Natural killer cell treated with Interleukin-12 subunit alpha and Interleukin-12 subunit beta and Interleukin-15 and Interleukin-18, amount 100 ng/mL, for 72 hours (primary cell): ENCODE data around the gene RNF182. TPM values are rescaled to one million over a fixed set of nuclear protein-coding genes. Genes with fewer than 3 reads are reported as not detected.

ENCODE experiments used
- ATAC-seq, 2 donors: fragments of 150-1000 bp; cut with Tn5 transposase in 1 of 2; sonication (Bioruptor Pico), chemical (Tn5 transposase) in 1 of 2; 2 replicates each; pipeline ENCODE4 v1.10.0; 2021
- DNase-seq: peaks from one replicate; pipeline ENCODE4 v3.0.0; 2022; ENCODE audit warnings: low spot score
- H3K27ac Mint-ChIP-seq, 2 donors: 1 replicate in 1 of 2; 2 replicates in 1 of 2; pipeline ENCODE4 v1.8.0; 2022; ENCODE audit warnings: mixed read lengths in 2 of 2, mild to moderate bottlenecking in 1 of 2, moderate library complexity in 1 of 2
- H3K27me3 Mint-ChIP-seq, 2 donors: 1 replicate in 1 of 2; 2 replicates in 1 of 2; pipeline ENCODE4 v1.8.0; 2022; ENCODE audit warnings: mixed read lengths in 2 of 2
- H3K36me3 Mint-ChIP-seq: one replicate; pipeline ENCODE4 v1.8.0; 2022; ENCODE audit warnings: mixed read lengths
- H3K4me1 Mint-ChIP-seq, 2 donors: 1 replicate in 1 of 2; 2 replicates in 1 of 2; pipeline ENCODE4 v1.8.0; 2022; ENCODE audit warnings: low read depth in 2 of 2, mixed read lengths in 2 of 2, mild to moderate bottlenecking in 1 of 2
- H3K4me3 Mint-ChIP-seq: one replicate; pipeline ENCODE4 v1.8.0; 2022; ENCODE audit warnings: mixed read lengths
- H3K9me3 Mint-ChIP-seq: 2 replicates; pipeline ENCODE4 v1.8.0; 2022; ENCODE audit warnings: mixed read lengths
- total RNA-seq, 2 donors: library from RNA; stranded (reverse); gene quantifications; one replicate each; pipeline ENCODE4 v1.2.3, GENCODE V29; 2022

Gene RNF182
- total RNA-seq, 2 donors from 2014 or later: not detected

- H3K4me1 Mint-ChIP-seq: peaks cover 0 to 2% of the 10 kb centered on the region in 2 donors
- H3K36me3 Mint-ChIP-seq: no peaks in the 10 kb centered on the region
- H3K9me3 Mint-ChIP-seq: no peaks in the 10 kb centered on the region
- H3K4me3 Mint-ChIP-seq: no peak overlapping the region
- DNase-seq (no peak), ATAC-seq (peak; percentile 54 to 68)
- H3K27me3 Mint-ChIP-seq: peaks cover 16 to 37% of the 10 kb centered on the region in 2 donors
- H3K27ac Mint-ChIP-seq: no peak overlapping the region
These were observed 15.8 kb upstream of the RNF182 start for GRCh38 chr6:13908955-13909381.

GRCh38 chr6:13910443-13910842, 14.3 kb upstream of the RNF182 start:
- no peaks in the 10 kb centered on the region for H3K36me3 Mint-ChIP-seq
- no peak overlapping the region for H3K27ac Mint-ChIP-seq
- H3K27me3 Mint-ChIP-seq: peaks cover 21 to 35% of the 10 kb centered on the region in 2 donors
- no peaks in the 10 kb centered on the region for H3K9me3 Mint-ChIP-seq
- H3K4me1 Mint-ChIP-seq: peaks cover 0 to 2% of the 10 kb centered on the region in 2 donors
- no peak for DNase-seq
- no peak for ATAC-seq
- no peak overlapping the region for H3K4me3 Mint-ChIP-seq

- no peaks in the 10 kb centered on the region for H3K36me3 Mint-ChIP-seq
These were observed 13.4 kb upstream of the RNF182 start for GRCh38 chr6:13911337-13911736.

GRCh38 chr6:13913226-13914001, 11.3 kb upstream of the RNF182 start:
- H3K4me3 Mint-ChIP-seq: no peak overlapping the region
- H3K9me3 Mint-ChIP-seq: no peaks in the 10 kb centered on the region
- H3K27me3 Mint-ChIP-seq: peaks cover 31 to 48% of the 10 kb centered on the region in 2 donors
- H3K27ac Mint-ChIP-seq: no peak overlapping the region
- DNase-seq (no peak), ATAC-seq (no peak)
- peaks cover 0 to 2% of the 10 kb centered on the region in 2 donors for H3K4me1 Mint-ChIP-seq
- H3K36me3 Mint-ChIP-seq: no peaks in the 10 kb centered on the region

More at GRCh38 chr6:13911337-13911736, 13.4 kb upstream of the RNF182 start:
- H3K27me3 Mint-ChIP-seq: peaks cover 24 to 38% of the 10 kb centered on the region in 2 donors
- H3K27ac Mint-ChIP-seq: no peak overlapping the region
- no peak for ATAC-seq
- DNase-seq: no peak
- peaks cover 0 to 2% of the 10 kb centered on the region in 2 donors for H3K4me1 Mint-ChIP-seq
- no peaks in the 10 kb centered on the region for H3K9me3 Mint-ChIP-seq
- no peak overlapping the region for H3K4me3 Mint-ChIP-seq

- no peaks in the 10 kb centered on the region for H3K36me3 Mint-ChIP-seq
- no peak overlapping the region for H3K27ac Mint-ChIP-seq
- H3K4me1 Mint-ChIP-seq: peaks cover 0 to 2% of the 10 kb centered on the region in 2 donors
- H3K27me3 Mint-ChIP-seq: peaks cover 32 to 51% of the 10 kb centered on the region in 2 donors
- H3K4me3 Mint-ChIP-seq: no peak overlapping the region
- H3K9me3 Mint-ChIP-seq: no peaks in the 10 kb centered on the region
- no peak for DNase-seq
- no peak for ATAC-seq
These were observed 10.4 kb upstream of the RNF182 start for GRCh38 chr6:13914351-13914750.

GRCh38 chr6:13915561-13916229, 9.1 kb upstream of the RNF182 start:
- Mint-ChIP-seq H3K4me1 (peaks cover 0 to 2% of the 10 kb centered on the region in 2 donors), H3K36me3 (no peaks in the 10 kb centered on the region)

GRCh38 chr6:13916230-13916944, 8.4 kb upstream of the RNF182 start:
- H3K36me3 Mint-ChIP-seq: no peaks in the 10 kb centered on the region
- DNase-seq (no peak), ATAC-seq (no peak)
- H3K27me3 Mint-ChIP-seq: peaks cover 32 to 59% of the 10 kb centered on the region in 2 donors
- H3K4me1 Mint-ChIP-seq: peaks cover 0 to 2% of the 10 kb centered on the region in 2 donors
- H3K4me3 Mint-ChIP-seq: no peak overlapping the region
- H3K9me3 Mint-ChIP-seq: no peaks in the 10 kb centered on the region
- H3K27ac Mint-ChIP-seq: no peak overlapping the region

More at GRCh38 chr6:13915561-13916229, 9.1 kb upstream of the RNF182 start:
- DNase-seq (no peak), ATAC-seq (no peak)
- H3K27ac Mint-ChIP-seq: no peak overlapping the region
- H3K4me3 Mint-ChIP-seq: no peak overlapping the region
- H3K9me3 Mint-ChIP-seq: no peaks in the 10 kb centered on the region
- H3K27me3 Mint-ChIP-seq: peaks cover 32 to 57% of the 10 kb centered on the region in 2 donors

GRCh38 chr6:13917141-13917540, 7.6 kb upstream of the RNF182 start:
- no peak for DNase-seq
- H3K4me3 Mint-ChIP-seq: no peak overlapping the region
- no peak overlapping the region for H3K27ac Mint-ChIP-seq
- H3K9me3 Mint-ChIP-seq: no peaks in the 10 kb centered on the region
- H3K36me3 Mint-ChIP-seq: no peaks in the 10 kb centered on the region
- H3K4me1 Mint-ChIP-seq: peaks cover 0 to 2% of the 10 kb centered on the region in 2 donors
- H3K27me3 Mint-ChIP-seq: peaks cover 32 to 59% of the 10 kb centered on the region in 2 donors
- ATAC-seq: no peak

- ATAC-seq (peak in 1 of 2 donors; percentile 9), DNase-seq (no peak)
- no peaks in the 10 kb centered on the region for H3K9me3 Mint-ChIP-seq
- no peak overlapping the region for H3K4me3 Mint-ChIP-seq
- H3K4me1 Mint-ChIP-seq: no peaks in the 10 kb centered on the region
- H3K27ac Mint-ChIP-seq: no peak overlapping the region
- H3K27me3 Mint-ChIP-seq: peaks cover 33 to 63% of the 10 kb centered on the region in 2 donors
- H3K36me3 Mint-ChIP-seq: no peaks in the 10 kb centered on the region
These were observed 6.0 kb upstream of the RNF182 start for GRCh38 chr6:13918686-13919250.

- Mint-ChIP-seq H3K27me3 (peaks cover 36 to 67% of the 10 kb centered on the region in 2 donors), H3K27ac (no peak overlapping the region), H3K4me1 (peaks cover 6 to 8% of the 10 kb centered on the region in 2 donors), H3K4me3 (no peak overlapping the region), H3K36me3 (no peaks in the 10 kb centered on the region), H3K9me3 (no peaks in the 10 kb centered on the region)
- ATAC-seq (no peak), DNase-seq (no peak)
These were observed 4.9 kb upstream of the RNF182 start for GRCh38 chr6:13919861-13920260.

GRCh38 chr6:13920552-13920951, 4.2 kb upstream of the RNF182 start:
- Mint-ChIP-seq H3K27me3 (peaks cover 37 to 66% of the 10 kb centered on the region in 2 donors), H3K4me1 (peaks cover 10 to 11% of the 10 kb centered on the region in 2 donors), H3K9me3 (no peaks in the 10 kb centered on the region), H3K4me3 (no peak overlapping the region), H3K36me3 (no peaks in the 10 kb centered on the region), H3K27ac (no peak overlapping the region)
- DNase-seq (no peak), ATAC-seq (no peak)

- Mint-ChIP-seq H3K4me3 (no peak overlapping the region), H3K27ac (no peak overlapping the region), H3K9me3 (no peaks in the 10 kb centered on the region), H3K4me1 (peaks cover 13% of the 10 kb centered on the region in 2 donors), H3K36me3 (no peaks in the 10 kb centered on the region), H3K27me3 (peaks cover 42 to 70% of the 10 kb centered on the region in 2 donors)
- ATAC-seq: no peak
- DNase-seq: no peak
These were observed 2.0 kb upstream of the RNF182 start for GRCh38 chr6:13922750-13923149.

- Mint-ChIP-seq H3K4me3 (peak overlapping the region; percentile 78), H3K36me3 (no peaks in the 10 kb centered on the region), H3K9me3 (no peaks in the 10 kb centered on the region), H3K4me1 (peaks cover 13% of the 10 kb centered on the region in 2 donors), H3K27me3 (peaks cover 41 to 70% of the 10 kb centered on the region in 2 donors), H3K27ac (no peak overlapping the region)
- ATAC-seq: no peak
- no peak for DNase-seq
These were observed 1.1 kb upstream of the RNF182 start for GRCh38 chr6:13923527-13924145.
